Measurements from ENCODE around the gene HERC2. TPM values are rescaled to one million over a fixed set of nuclear protein-coding genes. Genes with fewer than 3 reads are reported as not detected.
"Not testable (repeated sequence)": the region's sequence is repeated elsewhere in the genome, so short reads cannot be mapped to it uniquely, and the experiment has no call there.

Gene HERC2
- total RNA-seq, 1 donor from 2014 or later = 111 TPM

DNA sequence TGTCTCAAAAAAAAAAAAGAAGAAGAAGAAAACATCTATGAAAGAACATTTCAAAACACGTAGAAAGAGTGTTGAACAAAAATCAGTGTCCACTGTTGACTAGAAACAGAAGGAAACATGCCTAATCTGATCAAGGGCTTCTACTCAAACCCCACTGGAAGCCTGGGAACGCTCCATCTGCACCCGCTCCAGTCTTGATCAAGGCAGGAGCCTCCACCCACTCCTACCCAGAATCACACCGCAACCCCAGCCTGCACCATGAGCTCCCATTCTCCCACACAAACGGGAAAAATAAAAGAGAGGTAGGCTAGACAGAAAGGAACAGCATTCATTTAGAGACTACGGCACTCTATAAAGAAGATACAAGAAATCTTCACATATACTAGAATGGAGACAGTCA lies 181.9 kb downstream of the HERC2 start:
- no peak overlapping the region for H3K27ac Mint-ChIP-seq (ENCODE audit: unreplicated experiment)

GRCh38 chr15:28137408-28138039 lies 184.5 kb downstream of the HERC2 start:
- not testable (repeated sequence) for DNase-seq; H3K27ac Mint-ChIP-seq (ENCODE audit: unreplicated experiment); H3K9me3 Mint-ChIP-seq (ENCODE audit: unreplicated experiment); H3K4me3 Mint-ChIP-seq (ENCODE audit: unreplicated experiment); H3K27me3 Mint-ChIP-seq (ENCODE audit: unreplicated experiment); H3K4me1 Mint-ChIP-seq (ENCODE audit: low read depth, unreplicated experiment)
- H3K36me3 Mint-ChIP-seq (ENCODE audit: unreplicated experiment) = peaks cover 11% of the 10 kb centered on the region

More for the DNA sequence above, 181.9 kb downstream of the HERC2 start:
- Mint-ChIP-seq H3K4me3 (ENCODE audit: unreplicated experiment) (no peak overlapping the region), H3K36me3 (ENCODE audit: unreplicated experiment) (peaks cover 16% of the 10 kb centered on the region), H3K9me3 (ENCODE audit: unreplicated experiment) (peaks cover 3% of the 10 kb centered on the region), H3K4me1 (ENCODE audit: low read depth, unreplicated experiment) (peaks cover 4% of the 10 kb centered on the region), H3K27me3 (ENCODE audit: unreplicated experiment) (peaks cover 4% of the 10 kb centered on the region)
- DNase-seq = no peak
- TF ChIP-seq CTCF (IDR thresholded peaks at IDR 0.05; ENCODE audit: partially characterized antibody, unreplicated experiment) = no peak

DNA sequence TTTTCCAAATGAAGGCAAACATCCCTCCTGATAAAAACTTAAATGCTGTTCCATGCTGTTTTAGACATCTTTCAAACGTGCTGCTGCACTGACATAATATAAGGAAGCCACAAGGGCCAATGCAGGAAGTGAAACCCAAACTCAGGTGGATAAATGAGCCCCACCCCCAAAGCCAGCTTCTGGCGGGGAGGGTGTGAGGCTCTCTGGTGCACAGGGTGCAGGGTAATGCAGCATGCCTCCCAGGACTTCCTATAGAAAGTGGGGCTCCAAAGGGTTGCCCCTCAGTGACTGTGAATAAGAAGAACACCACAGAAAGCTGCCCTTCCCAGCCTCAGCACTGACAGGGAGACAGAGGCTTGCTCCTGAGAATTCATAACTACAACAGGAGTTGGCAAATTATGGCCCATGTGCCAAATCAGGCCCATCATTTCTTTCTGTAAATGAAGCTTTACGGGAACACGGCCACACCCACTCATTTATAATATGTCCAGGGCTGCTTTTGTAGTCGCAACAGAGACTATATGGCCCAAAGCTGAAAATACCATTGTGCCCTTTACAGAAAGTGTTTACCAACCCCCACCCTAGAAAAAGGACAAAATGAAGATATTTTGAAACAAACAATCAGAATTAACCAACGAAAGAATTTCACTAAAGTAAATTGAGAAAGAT lies 185.6 kb downstream of the HERC2 start:
- not testable (repeated sequence) for H3K9me3 Mint-ChIP-seq (ENCODE audit: unreplicated experiment); H3K4me1 Mint-ChIP-seq (ENCODE audit: low read depth, unreplicated experiment); H3K4me3 Mint-ChIP-seq (ENCODE audit: unreplicated experiment); H3K27me3 Mint-ChIP-seq (ENCODE audit: unreplicated experiment); DNase-seq
- Mint-ChIP-seq H3K36me3 (ENCODE audit: unreplicated experiment) (peaks cover 11% of the 10 kb centered on the region), H3K27ac (ENCODE audit: unreplicated experiment) (peak overlapping the region; percentile 10)

DNA sequence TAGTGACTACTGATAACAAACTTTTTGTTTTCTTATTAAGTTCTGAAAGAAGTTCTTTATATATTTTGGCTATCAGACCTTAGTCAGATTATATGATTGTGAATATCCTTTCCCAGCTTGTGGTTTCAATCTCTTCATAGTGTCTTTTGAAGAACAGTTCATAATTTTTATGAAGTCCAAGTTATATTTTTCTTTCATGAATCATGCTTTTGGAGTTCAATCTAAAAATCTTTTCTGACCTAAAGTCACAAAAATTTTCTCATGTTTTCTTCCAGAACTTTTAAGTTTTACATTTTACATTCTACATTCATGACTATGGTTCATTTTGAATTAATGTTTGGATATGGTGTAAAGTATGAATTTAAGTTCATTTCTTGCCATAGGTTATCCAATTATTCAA lies 188.7 kb downstream of the HERC2 start:
- peaks cover 3% of the 10 kb centered on the region for H3K9me3 Mint-ChIP-seq (ENCODE audit: unreplicated experiment)
- no peak overlapping the region for H3K27ac Mint-ChIP-seq (ENCODE audit: unreplicated experiment)
- H3K4me3 Mint-ChIP-seq (ENCODE audit: unreplicated experiment) = no peak overlapping the region
- no peaks in the 10 kb centered on the region for H3K36me3 Mint-ChIP-seq (ENCODE audit: unreplicated experiment)
- H3K4me1 Mint-ChIP-seq (ENCODE audit: low read depth, unreplicated experiment) = peaks cover 4% of the 10 kb centered on the region
- TF ChIP-seq CTCF (IDR thresholded peaks at IDR 0.05; ENCODE audit: partially characterized antibody, unreplicated experiment) = no peak
- no peak for DNase-seq
- H3K27me3 Mint-ChIP-seq (ENCODE audit: unreplicated experiment) = no peaks in the 10 kb centered on the region

DNA sequence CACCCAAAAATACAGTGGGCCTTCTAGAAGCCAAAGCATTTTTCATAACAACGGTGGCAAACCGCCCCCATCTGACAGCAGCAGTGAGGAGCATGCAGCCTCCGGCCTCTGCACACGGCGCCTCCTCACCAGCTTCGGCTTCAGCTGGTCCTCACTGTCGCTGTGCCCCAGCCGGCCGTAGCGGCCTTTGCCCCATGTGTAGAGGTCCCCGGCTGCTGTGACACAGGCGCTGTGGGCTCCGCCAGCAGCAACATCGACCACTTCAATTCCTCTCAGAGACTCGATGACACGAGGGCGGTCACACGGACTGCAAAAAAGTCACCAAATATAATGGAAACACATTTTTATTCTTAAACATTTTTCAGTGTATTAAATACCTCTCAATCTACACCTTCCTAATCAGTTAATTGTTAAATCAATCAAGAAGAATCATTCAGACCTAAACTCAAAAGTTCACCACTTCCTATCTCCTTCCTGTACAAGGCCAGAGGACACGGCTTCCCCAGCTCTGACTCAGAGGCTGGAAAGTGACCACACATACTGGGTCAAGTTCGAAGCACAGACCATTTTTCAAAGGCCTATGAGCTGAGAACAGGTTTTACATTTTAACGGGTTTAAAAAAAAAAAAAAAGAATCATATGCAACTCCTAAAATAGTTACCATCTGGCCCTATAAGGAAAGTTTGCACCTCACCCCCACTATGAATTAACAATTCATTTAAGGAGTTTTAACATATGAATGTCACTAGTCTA lies 189.3 kb downstream of the HERC2 start:
- Mint-ChIP-seq H3K36me3 (ENCODE audit: unreplicated experiment) (no peaks in the 10 kb centered on the region), H3K4me1 (ENCODE audit: low read depth, unreplicated experiment) (peaks cover 4% of the 10 kb centered on the region), H3K27ac (ENCODE audit: unreplicated experiment) (no peak overlapping the region), H3K9me3 (ENCODE audit: unreplicated experiment) (peaks cover 3% of the 10 kb centered on the region), H3K4me3 (ENCODE audit: unreplicated experiment) (no peak overlapping the region), H3K27me3 (ENCODE audit: unreplicated experiment) (no peaks in the 10 kb centered on the region)
- TF ChIP-seq CTCF (IDR thresholded peaks at IDR 0.05; ENCODE audit: partially characterized antibody, unreplicated experiment) = no peak
- DNase-seq = no peak

- Mint-ChIP-seq H3K4me3 (ENCODE audit: unreplicated experiment) (no peak overlapping the region), H3K27me3 (ENCODE audit: unreplicated experiment) (no peaks in the 10 kb centered on the region), H3K36me3 (ENCODE audit: unreplicated experiment) (no peaks in the 10 kb centered on the region), H3K4me1 (ENCODE audit: low read depth, unreplicated experiment) (peaks cover 4% of the 10 kb centered on the region), H3K27ac (ENCODE audit: unreplicated experiment) (no peak overlapping the region), H3K9me3 (ENCODE audit: unreplicated experiment) (peaks cover 4% of the 10 kb centered on the region)
- TF ChIP-seq CTCF (IDR thresholded peaks at IDR 0.05; ENCODE audit: partially characterized antibody, unreplicated experiment) = no peak
- DNase-seq = no peak
Observed at GRCh38 chr15:28131946-28132345, 190.0 kb downstream of the HERC2 start.
